ENCODE data around the gene ATP6V0A4.
"Not testable (repeated sequence)": the region's sequence is repeated elsewhere in the genome, so short reads cannot be mapped to it uniquely, and the experiment has no call there.

ATP6V0A4 gene

GRCh38 chr7:138797715-138798320 lies at the start of gene ATP6V0A4, which contains the start of gene TMEM213:
Gene ATP6V0A4, minus strand, starts transcription at chr7:138798196. Its CDS starts 26,949 bp downstream, at chr7:138771247.
Gene TMEM213, plus strand, starts transcription at chr7:138797994. Its CDS starts 111 bp downstream, at chr7:138798105.
- no peak for DNase-seq

- no peak for DNase-seq
These were observed 47.7 kb upstream of the ATP6V0A4 start for GRCh38 chr7:138845711-138846110.

- no peak for DNase-seq
These were observed 45.9 kb upstream of the ATP6V0A4 start for GRCh38 chr7:138843632-138844580.

GRCh38 chr7:138842111-138842510 lies 44.1 kb upstream of the ATP6V0A4 start:
- DNase-seq: no peak

- no peak for DNase-seq
These were observed 40.2 kb upstream of the ATP6V0A4 start for GRCh38 chr7:138838166-138838565.

- no peak for DNase-seq
These were observed 39.6 kb upstream of the ATP6V0A4 start for GRCh38 chr7:138837627-138838026.

- DNase-seq: no peak
These were observed 37.1 kb upstream of the ATP6V0A4 start for GRCh38 chr7:138835087-138835486.

GRCh38 chr7:138834583-138834982 lies 36.6 kb upstream of the ATP6V0A4 start:
- DNase-seq: no peak

- DNase-seq: no peak
These were observed 35.6 kb upstream of the ATP6V0A4 start for GRCh38 chr7:138833596-138833995.

GRCh38 chr7:138832966-138833365 lies 35.0 kb upstream of the ATP6V0A4 start:
- no peak for DNase-seq

GRCh38 chr7:138829335-138829734 lies 31.3 kb upstream of the ATP6V0A4 start:
- DNase-seq: no peak

- no peak for DNase-seq
These were observed 30.3 kb upstream of the ATP6V0A4 start for GRCh38 chr7:138828302-138828701.

- DNase-seq: no peak
These were observed 27.2 kb upstream of the ATP6V0A4 start for GRCh38 chr7:138825049-138825721.

- no peak for DNase-seq
These were observed 25.0 kb upstream of the ATP6V0A4 start for GRCh38 chr7:138822867-138823535.

- no peak for DNase-seq
These were observed 23.9 kb upstream of the ATP6V0A4 start for GRCh38 chr7:138821912-138822311.

- DNase-seq: no peak
These were observed 21.6 kb upstream of the ATP6V0A4 start for GRCh38 chr7:138819625-138820024.

GRCh38 chr7:138816650-138817049 lies 18.7 kb upstream of the ATP6V0A4 start:
- no peak for DNase-seq

GRCh38 chr7:138814816-138815332 lies 16.9 kb upstream of the ATP6V0A4 start:
- DNase-seq: no peak

- no peak for DNase-seq
These were observed 15.9 kb upstream of the ATP6V0A4 start for GRCh38 chr7:138813945-138814344.

- DNase-seq: not testable (repeated sequence)
These were observed 13.3 kb upstream of the ATP6V0A4 start for GRCh38 chr7:138811327-138811726.

- DNase-seq: no peak
These were observed 11.3 kb upstream of the ATP6V0A4 start for GRCh38 chr7:138809346-138809745.

- no peak for DNase-seq
These were observed 6.6 kb upstream of the ATP6V0A4 start for GRCh38 chr7:138804618-138805017.

- DNase-seq: no peak
These were observed 4.7 kb upstream of the ATP6V0A4 start for GRCh38 chr7:138802706-138803105.
